B cell (primary cell): ENCODE data around the gene PPP2R2C. TPM values are rescaled to one million over a fixed set of nuclear protein-coding genes. Genes with fewer than 3 reads are reported as not detected.

Experiments
- ATAC-seq: fragments of 200-7000 bp; cut with Tn5 transposase; one replicate; pipeline ENCODE4 v1.10.0; 2021; ENCODE audit warnings: low read depth, mild to moderate bottlenecking, moderate number of reproducible peaks, moderate library complexity
- CTCF ChIA-PET: fragments of 350-600 bp; sonication (Branson Sonifier 250); formaldehyde crosslinking; loops from one replicate; lab custom pipeline; 2021; ENCODE audit warnings: antibody characterized with exemption, inconsistent platforms; lab: Charles Lee
- POLR2A ChIA-PET: fragments of 350-600 bp; sonication (Branson Sonifier 250); formaldehyde crosslinking; loops from one replicate; lab custom pipeline; 2021; ENCODE audit warnings: antibody characterized with exemption; lab: Charles Lee
- DNase-seq: peaks from one replicate; pipeline ENCODE4 v3.0.0; 2013
- H2AFZ ChIP-seq: 2 replicates; pipeline ENCODE4 v1.6.1; 2012; ENCODE audit warnings: mild to moderate bottlenecking, low read depth, low read length; ENCODE audit not compliant: insufficient read depth, poor library complexity, severe bottlenecking
- H3K27ac ChIP-seq, 2 donors: 1 replicate in 1 of 2; 2 replicates in 1 of 2; pipeline ENCODE4 v1.5.1; 2012 to 2013; ENCODE audit warnings: low read length in 2 of 2, mild to moderate bottlenecking in 2 of 2, moderate library complexity in 1 of 2
- H3K27me3 ChIP-seq, 4 experiments: fragments of 200-600 bp in 1 of 4; sonication (generic) in 1 of 4; replicated peaks in 1 of 4; 1 replicate in 2 of 4; 2 replicates in 2 of 4; pipeline versions ENCODE4 v1.6.1 to v1.7.0; 2013 to 2016; ENCODE audit warnings: low read length in 3 of 4, mild to moderate bottlenecking in 2 of 4, mixed read lengths in 1 of 4, moderate library complexity in 1 of 4; ENCODE audit not compliant: insufficient read depth in 4 of 4, control insufficient read depth in 3 of 4; ENCODE audit errors: control extremely low read depth in 1 of 4
- H3K36me3 ChIP-seq, 2 experiments: replicated peaks in 1 of 2; 1 replicate in 1 of 2; 2 replicates in 1 of 2; pipeline versions ENCODE4 v1.6.1 to v1.7.1; 2013; ENCODE audit warnings: low read length in 1 of 2; ENCODE audit not compliant: insufficient read depth in 2 of 2, control insufficient read depth in 1 of 2; ENCODE audit errors: control extremely low read depth in 1 of 2, extremely low read depth in 1 of 2
- H3K4me1 ChIP-seq, 2 donors: fragments of 200-600 bp in 1 of 2; sonication (generic) in 1 of 2; 1 replicate in 1 of 2; 2 replicates in 1 of 2; pipeline versions ENCODE4 v1.5.1 to v1.6.1; 2013 to 2017; ENCODE audit warnings: low read length in 2 of 2; ENCODE audit not compliant: control insufficient read depth in 2 of 2, insufficient read depth in 2 of 2
- H3K4me2 ChIP-seq: replicated peaks from 2 replicates; pipeline ENCODE3; 2012; ENCODE audit warnings: mild to moderate bottlenecking, low read depth, low read length; ENCODE audit not compliant: poor library complexity, severe bottlenecking
- H3K4me3 ChIP-seq, 5 experiments: fragments of 200-600 bp in 1 of 5; sonication (generic) in 1 of 5; 1 replicate in 3 of 5; 2 replicates in 2 of 5; pipeline versions ENCODE4 v1.5.1 to v1.7.0; 2011 to 2016; ENCODE audit warnings: low read length in 4 of 5, mild to moderate bottlenecking in 4 of 5, low read depth in 2 of 5, control low read depth in 1 of 5, moderate library complexity in 1 of 5; ENCODE audit not compliant: insufficient read depth in 1 of 5; ENCODE audit errors: control extremely low read depth in 1 of 5, extremely low read depth in 1 of 5
- H3K79me2 ChIP-seq: fragments of 200-600 bp; sonication (generic); one replicate; pipeline ENCODE4 v1.6.0; 2016; ENCODE audit warnings: low read length; ENCODE audit not compliant: control insufficient read depth, insufficient read depth
- H3K9ac ChIP-seq: fragments of 200-600 bp; sonication (generic); 2 replicates; pipeline ENCODE4 v1.6.1; 2017; ENCODE audit warnings: mild to moderate bottlenecking, low read length, moderate library complexity
- H3K9me3 ChIP-seq, 3 donors: one replicate each; pipeline versions ENCODE4 v1.6.1 to v1.7.1; 2013; ENCODE audit warnings: low read length in 2 of 3; ENCODE audit not compliant: control insufficient read depth in 2 of 3, insufficient read depth in 1 of 3; ENCODE audit errors: control extremely low read depth in 1 of 3
- H4K20me1 ChIP-seq: 2 replicates; pipeline ENCODE4 v1.6.0; 2012; ENCODE audit warnings: mild to moderate bottlenecking, low read length; ENCODE audit not compliant: insufficient read depth, control insufficient read depth, poor library complexity, severe bottlenecking
- H3K27ac Mint-ChIP-seq: one replicate; pipeline ENCODE4 v1.8.0; 2021; ENCODE audit warnings: mixed read lengths
- H3K27me3 Mint-ChIP-seq: one replicate; pipeline ENCODE4 v1.8.0; 2021; ENCODE audit warnings: mixed read lengths
- H3K4me1 Mint-ChIP-seq: one replicate; pipeline ENCODE4 v1.8.0; 2021; ENCODE audit warnings: mixed read lengths
- H3K4me3 Mint-ChIP-seq: one replicate; pipeline ENCODE4 v1.8.0; 2021; ENCODE audit warnings: mixed read lengths
- H3K9me3 Mint-ChIP-seq: one replicate; pipeline ENCODE4 v1.8.0; 2022; ENCODE audit warnings: mixed read lengths; ENCODE audit not compliant: insufficient read depth
- EZH2 ChIP-seq: IDR thresholded peaks from 2 replicates; pipeline ENCODE4 v1.6.1; 2012; ENCODE audit warnings: borderline replicate concordance, low read depth, mild to moderate bottlenecking, moderate library complexity, low read length; ENCODE audit not compliant: insufficient read depth, poor library complexity, severe bottlenecking
- WGBS: methylation state at CpG from one replicate; pipeline ENCODE4 v1.1.5; 2013; ENCODE audit warnings: missing lambda C conversion rate; ENCODE audit not compliant: insufficient coverage; 5-methylcytosine and 5-hydroxymethylcytosine counted together
- intact Hi-C: fragments of 100-400 bp; cut with micrococcal nuclease; formaldehyde crosslinking; loops from one replicate; pipeline ENCODE4 v1.10.0; 2022
- polyA plus RNA-seq: library from polyadenylated mRNA; depleted of rRNA; stranded (reverse); fragments of >200 nt; gene quantifications from 2 replicates; pipeline ENCODE4 v1.2.3, GENCODE V29; 2012
- total RNA-seq, 2 donors: library from RNA; stranded (reverse); fragments of 120-200 nt in 1 of 2; gene quantifications; 1 replicate in 1 of 2; 2 replicates in 1 of 2; pipeline versions ENCODE4 v1.2.3 to v1.2.4, GENCODE V29; 2013 to 2022
- TF ChIP-seq, protein P1 (sequence below): fragments of 200-600 bp; IDR thresholded peaks from one replicate; pipeline ENCODE4 v1.8.0; 2022; ENCODE audit warnings: antibody characterized with exemption, mild to moderate bottlenecking

The PPP2R2C gene
- total and polyA plus RNA-seq, 2 donors (not counting 1 experiment from before 2014, with no cell fraction given) = not detected

DNA sequence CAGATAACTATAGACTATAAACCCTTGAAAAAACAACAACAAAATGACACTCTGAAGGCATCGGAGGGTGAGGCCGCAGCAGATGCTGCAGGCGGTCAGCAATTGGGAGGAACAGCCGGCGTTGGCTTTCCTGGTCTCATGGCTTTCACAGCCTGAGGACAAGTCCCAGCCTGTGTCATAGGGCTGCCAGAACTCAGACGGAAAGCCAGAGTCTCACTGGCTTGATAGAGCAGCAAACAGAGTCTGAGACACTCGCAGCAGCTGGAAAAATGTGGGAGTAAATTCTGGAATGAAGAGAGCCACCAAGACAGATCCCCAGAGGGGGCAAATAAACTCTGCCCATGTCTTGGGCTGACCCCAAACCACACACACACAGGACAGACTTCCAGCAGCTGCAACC lies 86.3 kb downstream of the PPP2R2C start:
- intact Hi-C loops = no loop called here
- Mint-ChIP-seq H3K27ac (no peak overlapping the region), H3K4me3 (no peak overlapping the region), H3K4me1 (no peaks in the 10 kb centered on the region), H3K9me3 (no peaks in the 10 kb centered on the region), H3K27me3 (peaks cover 36% of the 10 kb centered on the region)
- H3K27me3 ChIP-seq = peaks cover 0 to 2% (median 0%) of the 10 kb centered on the region in 4 experiments
- H3K4me3 ChIP-seq = no peak overlapping the region
- DNase-seq = no peak
- ChIA-PET POLR2A (no interaction called here), CTCF (no interaction called here)
- ATAC-seq = no peak
- no peak overlapping the region for H2AFZ ChIP-seq
- no peak overlapping the region for H3K9ac ChIP-seq
- no peaks in the 10 kb centered on the region for H4K20me1 ChIP-seq
- H3K9me3 ChIP-seq = peaks cover 0 to 5% (median 0%) of the 10 kb centered on the region in 3 donors
- no peak for TF ChIP-seq EZH2
- TF ChIP-seq, protein P1, sequence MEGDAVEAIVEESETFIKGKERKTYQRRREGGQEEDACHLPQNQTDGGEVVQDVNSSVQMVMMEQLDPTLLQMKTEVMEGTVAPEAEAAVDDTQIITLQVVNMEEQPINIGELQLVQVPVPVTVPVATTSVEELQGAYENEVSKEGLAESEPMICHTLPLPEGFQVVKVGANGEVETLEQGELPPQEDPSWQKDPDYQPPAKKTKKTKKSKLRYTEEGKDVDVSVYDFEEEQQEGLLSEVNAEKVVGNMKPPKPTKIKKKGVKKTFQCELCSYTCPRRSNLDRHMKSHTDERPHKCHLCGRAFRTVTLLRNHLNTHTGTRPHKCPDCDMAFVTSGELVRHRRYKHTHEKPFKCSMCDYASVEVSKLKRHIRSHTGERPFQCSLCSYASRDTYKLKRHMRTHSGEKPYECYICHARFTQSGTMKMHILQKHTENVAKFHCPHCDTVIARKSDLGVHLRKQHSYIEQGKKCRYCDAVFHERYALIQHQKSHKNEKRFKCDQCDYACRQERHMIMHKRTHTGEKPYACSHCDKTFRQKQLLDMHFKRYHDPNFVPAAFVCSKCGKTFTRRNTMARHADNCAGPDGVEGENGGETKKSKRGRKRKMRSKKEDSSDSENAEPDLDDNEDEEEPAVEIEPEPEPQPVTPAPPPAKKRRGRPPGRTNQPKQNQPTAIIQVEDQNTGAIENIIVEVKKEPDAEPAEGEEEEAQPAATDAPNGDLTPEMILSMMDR = no peak
- H3K36me3 ChIP-seq = no peaks in the 10 kb centered on the region
- WGBS = 87% methylated on average over 6 of the region's 7 CpGs
- no peak overlapping the region for H3K4me2 ChIP-seq
- no peak overlapping the region for H3K27ac ChIP-seq
- no peaks in the 10 kb centered on the region for H3K4me1 ChIP-seq
- no peaks in the 10 kb centered on the region for H3K79me2 ChIP-seq

DNA sequence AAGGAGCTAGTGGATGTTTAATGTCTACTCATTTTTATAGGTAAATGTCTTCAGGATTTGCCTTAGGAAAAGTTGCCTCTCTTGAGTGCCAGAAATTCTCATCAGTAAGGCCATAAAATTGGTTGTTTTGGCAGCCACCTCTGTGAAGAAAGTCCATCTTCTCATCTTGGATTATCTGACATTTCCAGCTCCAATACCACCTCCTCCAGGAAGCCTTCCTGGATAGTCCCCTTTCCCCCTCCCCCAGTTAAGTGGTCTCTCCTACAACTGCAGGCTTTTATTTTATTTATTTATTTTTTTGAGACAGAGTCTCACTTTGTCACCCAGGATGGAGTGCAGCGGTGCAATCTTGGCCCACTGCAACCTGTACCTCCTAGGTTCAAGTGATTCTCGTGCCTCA lies 87.1 kb downstream of the PPP2R2C start:
- H3K27me3 Mint-ChIP-seq = peaks cover 36% of the 10 kb centered on the region
- Histone ChIP-seq H3K36me3 (no peaks in the 10 kb centered on the region), H3K79me2 (no peaks in the 10 kb centered on the region), H3K4me3 (no peak overlapping the region), H3K4me1 (no peaks in the 10 kb centered on the region), H3K27me3 (peaks cover 0 to 4% (median 0%) of the 10 kb centered on the region in 4 experiments), H3K9ac (no peak overlapping the region), H3K9me3 (peaks cover 0 to 5% (median 0%) of the 10 kb centered on the region in 3 donors), H3K4me2 (no peak overlapping the region), H3K27ac (no peak overlapping the region), H2AFZ (no peak overlapping the region), H4K20me1 (no peaks in the 10 kb centered on the region)
- H3K4me1 Mint-ChIP-seq = no peaks in the 10 kb centered on the region
- ChIA-PET CTCF (no interaction called here), POLR2A (no interaction called here)
- intact Hi-C loops = no loop called here
- WGBS = 100% methylated on average over 1 of the region's 2 CpGs
- H3K4me3 Mint-ChIP-seq = no peak overlapping the region
- DNase-seq (no peak), ATAC-seq (no peak)
- TF ChIP-seq, protein P1 = no peak
- TF ChIP-seq EZH2 = no peak
- no peaks in the 10 kb centered on the region for H3K9me3 Mint-ChIP-seq
- H3K27ac Mint-ChIP-seq = no peak overlapping the region
